K562 (cell line): Measurements from ENCODE around the gene ZNF692. TPM values are rescaled to one million over a fixed set of nuclear protein-coding genes. Genes with fewer than 3 reads are reported as not detected.
A peak's percentile ranks its signal among the peaks of the same experiment; 100 is the strongest.

ENCODE experiments used
- ASH1L ChIP-seq: fragments of 450-650 bp; IDR thresholded peaks from 2 replicates; pipeline ENCODE4 v1.6.1; 2018; ENCODE audit warnings: borderline replicate concordance, mild to moderate bottlenecking, low read depth; ENCODE audit not compliant: partially characterized antibody
- BCOR ChIP-seq: fragments of 450-650 bp; IDR thresholded peaks from 2 replicates; pipeline ENCODE4 v1.6.1; 2016
- BRD4 ChIP-seq: fragments of 200-600 bp; sonication (generic); IDR thresholded peaks from 2 replicates; pipeline ENCODE4 v1.6.1; 2017; ENCODE audit warnings: inconsistent platforms
- CXXC5 ChIP-seq: fragments of 250-450 bp; sonication (Bioruptor Pico); IDR thresholded peaks from 2 replicates; pipeline ENCODE4 v1.8.0; 2022; ENCODE audit warnings: inconsistent platforms, mild to moderate bottlenecking, moderate library complexity
- EGR1 ChIP-seq: fragments of 450-650 bp; conservative IDR thresholded peaks from 2 replicates; pipeline ENCODE4 v1.6.1; 2017; ENCODE audit warnings: mild to moderate bottlenecking
- ELF4 ChIP-seq: fragments of 450-650 bp; formaldehyde crosslinking; IDR thresholded peaks from 2 replicates; pipeline ENCODE4 v1.4.0; 2022; ENCODE audit warnings: missing genetic modification characterization
- ETS2 ChIP-seq: IDR thresholded peaks from 2 replicates; pipeline ENCODE4 v1.6.1; 2016; ENCODE audit warnings: borderline replicate concordance, missing genetic modification characterization, mild to moderate bottlenecking, moderate library complexity, missing compliant biosample characterization; ENCODE audit not compliant: poor library complexity, severe bottlenecking
- FOXJ2 ChIP-seq: fragments of 200-800 bp; sonication (Bioruptor generic); IDR thresholded peaks from 2 replicates; pipeline ENCODE4 v1.6.1; 2016; ENCODE audit warnings: missing genetic modification characterization, missing compliant biosample characterization
- HDAC1 ChIP-seq, 2 experiments: fragments of 450-650 bp; IDR thresholded peaks; 2 replicates each; pipeline ENCODE4 v1.6.1; 2016 to 2017; ENCODE audit warnings: inconsistent platforms in 1 of 2, mild to moderate bottlenecking in 1 of 2, moderate library complexity in 1 of 2
- KLF10 ChIP-seq: fragments of 250-450 bp; sonication (Bioruptor Pico); IDR thresholded peaks from 2 replicates; pipeline ENCODE4 v1.6.1; 2021; ENCODE audit warnings: matching md5 sums
- KLF16 ChIP-seq: IDR thresholded peaks from 2 replicates; pipeline ENCODE4 v1.6.1; 2016; ENCODE audit warnings: antibody characterized with exemption
- MCM3 ChIP-seq: fragments of 450-650 bp; IDR thresholded peaks from 2 replicates; pipeline ENCODE4 v1.6.1; 2016
- NFYB ChIP-seq: IDR thresholded peaks from 2 replicates; pipeline ENCODE4 v1.6.1; 2011; ENCODE audit warnings: mild to moderate bottlenecking, moderate library complexity; ENCODE audit not compliant: insufficient read length; ENCODE audit errors: extremely low read depth
- NR4A1 ChIP-seq, 2 experiments: fragments of 250-450 bp in 1 of 2; fragments of 450-650 bp in 1 of 2; sonication (Bioruptor Pico) in 1 of 2; IDR thresholded peaks; 2 replicates each; pipeline versions ENCODE4 v1.4.0 to v1.6.1; 2016 to 2020; ENCODE audit warnings: mild to moderate bottlenecking in 2 of 2, missing compliant biosample characterization in 1 of 2, missing genetic modification characterization in 1 of 2, moderate library complexity in 1 of 2
- PHB ChIP-seq: fragments of 250-450 bp; sonication (Bioruptor Pico); IDR thresholded peaks from 2 replicates; pipeline ENCODE4 v1.5.0; 2021
- PHF21A ChIP-seq: fragments of 450-650 bp; IDR thresholded peaks from 2 replicates; pipeline ENCODE4 v1.6.1; 2017; ENCODE audit warnings: low read depth, borderline replicate concordance
- RBM15 ChIP-seq: fragments of 200-400 bp; formaldehyde crosslinking; IDR thresholded peaks from 2 replicates; pipeline ENCODE4 v1.6.1; 2018; ENCODE audit warnings: mild to moderate bottlenecking, low read length, moderate library complexity; ENCODE audit not compliant: insufficient read depth
- RHOXF2B ChIP-seq: fragments of 250-450 bp; sonication (Bioruptor Pico); conservative IDR thresholded peaks from 2 replicates; pipeline ENCODE4 v1.5.1; 2021
- SAFB ChIP-seq: fragments of 200-400 bp; formaldehyde crosslinking; IDR thresholded peaks from 2 replicates; pipeline ENCODE4 v1.6.1; 2017; ENCODE audit warnings: low read depth, low read length, borderline replicate concordance
- SMAD4 ChIP-seq: fragments of 250-450 bp; sonication (Bioruptor Pico); conservative IDR thresholded peaks from 2 replicates; pipeline ENCODE4 v1.8.0; 2021; ENCODE audit warnings: inconsistent platforms, mild to moderate bottlenecking, moderate library complexity
- SRSF9 ChIP-seq: fragments of 200-400 bp; formaldehyde crosslinking; IDR thresholded peaks from 2 replicates; pipeline ENCODE4 v1.6.1; 2017; ENCODE audit warnings: low read depth, low read length, borderline replicate concordance
- STAT5B ChIP-seq: fragments of 250-450 bp; sonication (Bioruptor Pico); IDR thresholded peaks from 2 replicates; pipeline ENCODE4 v1.8.0; 2021; ENCODE audit warnings: mild to moderate bottlenecking, inconsistent platforms
- TCF3 ChIP-seq: sonication (generic); formaldehyde crosslinking; IDR thresholded peaks from 2 replicates; pipeline ENCODE4 v1.4.0; 2020; ENCODE audit warnings: mild to moderate bottlenecking, missing genetic modification reagents
- TEAD1 ChIP-seq, 2 experiments: fragments of 450-650 bp in 1 of 2; sonication (generic) in 1 of 2; formaldehyde crosslinking; IDR thresholded peaks; 2 replicates each; pipeline versions ENCODE4 v1.4.0 to v1.8.0; 2020 to 2022; ENCODE audit warnings: mild to moderate bottlenecking in 2 of 2, missing genetic modification reagents in 1 of 2
- ZC3H8 ChIP-seq: fragments of 450-650 bp; IDR thresholded peaks from 2 replicates; pipeline ENCODE4 v1.6.1; 2017
- ZNF584 ChIP-seq: fragments of 200-800 bp; sonication (Bioruptor generic); IDR thresholded peaks from 2 replicates; pipeline ENCODE4 v1.6.1; 2016; ENCODE audit warnings: low read depth, mild to moderate bottlenecking, missing genetic modification characterization, missing compliant biosample characterization
- ZNF699 ChIP-seq: fragments of 250-450 bp; sonication (Bioruptor Pico); IDR thresholded peaks from 2 replicates; pipeline ENCODE4 v1.8.0; 2021; ENCODE audit warnings: mild to moderate bottlenecking, moderate library complexity; ENCODE audit not compliant: insufficient replicate concordance
- polyA plus RNA-seq, 8 experiments: library from polyadenylated mRNA; depleted of rRNA in 4 of 8; stranded (reverse) in 5 of 8; unstranded in 3 of 8; fragments of >200 nt; fragmentation: Nextera tagmentation in 2 of 8; fragmentation: Illumina TruSeq in 1 of 8; extraction: Ambion mirVana in 2 of 8; extraction: Trizol in 1 of 8; gene quantifications; 2 replicates each; pipeline versions ENCODE4 v1.2.1 to v1.2.3, GENCODE V29; 2011 to 2014; ENCODE audit warnings: inconsistent platforms in 1 of 8, missing spikeins in 1 of 8
- total RNA-seq, 7 experiments: library from RNA; depleted of rRNA in 6 of 7; stranded (reverse); fragments of >200 nt in 6 of 7; fragmentation: Illumina TruSeq in 2 of 7; extraction: Trizol in 2 of 7; gene quantifications; 2 replicates each; pipeline versions ENCODE4 v1.2.1 to v1.2.3, GENCODE V29; 2011 to 2021; ENCODE audit warnings: low replicate concordance in 1 of 7
- TF ChIP-seq, protein P1 (sequence below), 2 experiments: fragments of 450-650 bp in 1 of 2; sonication (generic) in 1 of 2; formaldehyde crosslinking in 1 of 2; IDR thresholded peaks in 1 of 2; conservative IDR thresholded peaks in 1 of 2; 2 replicates each; pipeline versions ENCODE4 v1.6.1 to v1.8.1; 2016 to 2023; ENCODE audit warnings: mild to moderate bottlenecking in 2 of 2, moderate library complexity in 2 of 2, inconsistent platforms in 1 of 2, missing genetic modification reagents in 1 of 2
- TF ChIP-seq, protein P2 (sequence below): fragments of 250-450 bp; sonication (Bioruptor Pico); IDR thresholded peaks from 2 replicates; pipeline ENCODE4 v1.8.0; 2021; ENCODE audit warnings: mild to moderate bottlenecking, moderate library complexity

ZNF692 gene
- total and polyA plus RNA-seq, 9 of the 15 experiments (the other 6 are each of a cell fraction or from before 2014, with no cell fraction given), result 8.4 to 143 (median 55.9) TPM

DNA sequence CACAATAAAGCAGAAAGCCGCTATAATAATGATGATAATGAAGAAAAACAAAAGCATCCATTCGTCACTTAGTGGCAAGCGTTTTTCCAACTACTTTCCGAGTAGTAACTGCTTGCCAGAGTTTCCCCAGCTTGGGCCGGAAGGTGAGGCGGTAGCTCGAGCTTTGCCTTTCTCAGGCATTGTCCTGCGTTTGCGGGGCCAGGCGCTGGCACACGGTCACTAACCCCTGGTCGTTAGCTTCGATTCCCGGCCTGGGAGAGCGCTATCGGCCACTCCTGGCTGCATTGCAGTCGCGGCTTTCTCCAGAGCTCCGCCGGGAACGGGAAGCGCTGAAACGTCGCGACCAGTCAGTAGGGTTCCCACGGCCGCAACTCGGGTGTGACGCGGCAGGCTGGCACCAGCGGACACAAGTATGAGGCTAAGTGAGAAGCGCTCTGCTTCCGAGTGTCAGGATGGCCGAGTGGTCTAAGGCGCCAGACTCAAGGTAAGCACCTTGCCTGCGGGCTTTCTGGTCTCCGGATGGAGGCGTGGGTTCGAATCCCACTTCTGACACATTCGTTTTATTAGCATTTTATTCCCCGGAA, 14.6 kb upstream of the ZNF692 start (continued):
- no peak for TF ChIP-seq ELF4 (CRISPR knock-in tag)
- no peak for TF ChIP-seq NR4A1 (CRISPR knock-in tag; IDR thresholded peaks at IDR 0.05)
- TF ChIP-seq NR4A1 (tag; IDR thresholded peaks at IDR 0.05), result no peak
- no peak for TF ChIP-seq MCM3
- TF ChIP-seq HDAC1 (IDR thresholded peaks at IDR 0.05), result peak in 1 of 2 experiments; percentile 95; a peak in 2 of 4 replicates
- TF ChIP-seq, protein P1, sequence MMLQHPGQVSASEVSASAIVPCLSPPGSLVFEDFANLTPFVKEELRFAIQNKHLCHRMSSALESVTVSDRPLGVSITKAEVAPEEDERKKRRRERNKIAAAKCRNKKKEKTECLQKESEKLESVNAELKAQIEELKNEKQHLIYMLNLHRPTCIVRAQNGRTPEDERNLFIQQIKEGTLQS (IDR thresholded peaks at IDR 0.05), result no peak
- TF ChIP-seq, protein P1 (CRISPR knock-in tag; conservative IDR thresholded peaks at IDR 0.05), result no peak; the same call in 1 of the 2 replicates
- no peak for TF ChIP-seq ETS2
- TF ChIP-seq PHB (CRISPR knock-in tag), result no peak
- TF ChIP-seq EGR1, result no peak
- no peak for TF ChIP-seq RBM15
- no peak for TF ChIP-seq KLF10
- no peak for TF ChIP-seq KLF16
- TF ChIP-seq, protein P2, sequence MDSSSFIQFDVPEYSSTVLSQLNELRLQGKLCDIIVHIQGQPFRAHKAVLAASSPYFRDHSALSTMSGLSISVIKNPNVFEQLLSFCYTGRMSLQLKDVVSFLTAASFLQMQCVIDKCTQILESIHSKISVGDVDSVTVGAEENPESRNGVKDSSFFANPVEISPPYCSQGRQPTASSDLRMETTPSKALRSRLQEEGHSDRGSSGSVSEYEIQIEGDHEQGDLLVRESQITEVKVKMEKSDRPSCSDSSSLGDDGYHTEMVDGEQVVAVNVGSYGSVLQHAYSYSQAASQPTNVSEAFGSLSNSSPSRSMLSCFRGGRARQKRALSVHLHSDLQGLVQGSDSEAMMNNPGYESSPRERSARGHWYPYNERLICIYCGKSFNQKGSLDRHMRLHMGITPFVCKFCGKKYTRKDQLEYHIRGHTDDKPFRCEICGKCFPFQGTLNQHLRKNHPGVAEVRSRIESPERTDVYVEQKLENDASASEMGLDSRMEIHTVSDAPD (CRISPR knock-in tag), result no peak
- TF ChIP-seq TCF3 (CRISPR knock-in tag), result no peak; the same call in 1 of the 2 replicates
- TF ChIP-seq SMAD4 (CRISPR knock-in tag), result no peak; the same call in 1 of the 2 replicates
- no peak for TF ChIP-seq ZC3H8
- no peak for TF ChIP-seq NFYB
- peak; percentile 43; the same call in 1 of the 2 replicates for TF ChIP-seq CXXC5
- TF ChIP-seq PHF21A, result 0 out of 2 replicates have a peak, but pooled peaks have one; percentile 2
- TF ChIP-seq ZNF584 (CRISPR knock-in tag), result no peak
- TF ChIP-seq ASH1L, result no peak
- peak in 1 of 2 experiments; percentile 71; a peak in 2 of 4 replicates for TF ChIP-seq TEAD1 (CRISPR knock-in tag; IDR thresholded peaks at IDR 0.05)
- TF ChIP-seq BRD4, result no peak
- TF ChIP-seq SRSF9, result no peak
- no peak for TF ChIP-seq FOXJ2
- TF ChIP-seq STAT5B (CRISPR knock-in tag), result no peak
- no peak for TF ChIP-seq RHOXF2B (CRISPR knock-in tag)
- TF ChIP-seq ZNF699 (CRISPR knock-in tag), result no peak
- TF ChIP-seq SAFB, result no peak; the same call in 1 of the 2 replicates
- TF ChIP-seq BCOR, result no peak; the same call in 1 of the 2 replicates
